Panc1 (cell line): ENCODE results near the gene IQCF6. TPM values are rescaled to one million over a fixed set of nuclear protein-coding genes. Genes with fewer than 3 reads are reported as not detected.

Experiments used
- ATAC-seq: fragments of 200-7000 bp; cut with Tn5 transposase; 2 replicates; pipeline ENCODE4 v1.9.1; 2020; ENCODE audit warnings: mild to moderate bottlenecking, moderate library complexity
- BruUV-seq: library from RNA; stranded (reverse); fragments of 400-500 nt; replicated peaks from 2 replicates; lab custom pipeline; 2021; lab: Mats Ljungman, UMichigan
- CTCF ChIA-PET: fragments of 300-600 bp; sonication (Branson Sonifier 250); formaldehyde crosslinking; loops from one replicate; lab custom pipeline; 2022; ENCODE audit warnings: antibody characterized with exemption; lab: Charles Lee
- POLR2A ChIA-PET: fragments of 300-600 bp; sonication (Branson Sonifier 250); formaldehyde crosslinking; loops from one replicate; lab custom pipeline; 2022; ENCODE audit warnings: antibody characterized with exemption; lab: Charles Lee
- DNase-seq: peaks from one replicate; pipeline ENCODE4 v3.0.0-alpha.2; 2010; ENCODE audit warnings: low read depth, low spot score
- H3K27ac ChIP-seq: 2 replicates; pipeline ENCODE4 v1.5.1; 2011; ENCODE audit warnings: mild to moderate bottlenecking, low read length, inconsistent platforms
- H3K27me3 ChIP-seq: fragments of 200-500 bp; sonication (Bioruptor generic); 2 replicates; pipeline ENCODE4 v1.6.0; 2014; ENCODE audit warnings: low read length, inconsistent platforms; ENCODE audit not compliant: control insufficient read depth, insufficient read depth
- H3K36me3 ChIP-seq: fragments of 200-500 bp; sonication (Bioruptor generic); 2 replicates; pipeline ENCODE4 v1.5.1; 2014; ENCODE audit warnings: inconsistent platforms, mild to moderate bottlenecking, low read length, moderate library complexity; ENCODE audit not compliant: control insufficient read depth, insufficient read depth
- H3K4me1 ChIP-seq: 2 replicates; pipeline ENCODE4 v1.5.1; 2011; ENCODE audit warnings: inconsistent platforms, mild to moderate bottlenecking, low read length, moderate library complexity; ENCODE audit not compliant: control insufficient read depth, insufficient read depth
- H3K4me3 ChIP-seq, 2 experiments: 2 replicates each; pipeline ENCODE4 v1.5.1; 2011 to 2012; ENCODE audit warnings: low read depth in 2 of 2, low read length in 2 of 2, mild to moderate bottlenecking in 2 of 2, inconsistent platforms in 1 of 2, moderate library complexity in 1 of 2
- H3K9me3 ChIP-seq: fragments of 200-500 bp; sonication (Bioruptor generic); 2 replicates; pipeline ENCODE4 v1.5.1; 2014; ENCODE audit warnings: low read depth, mild to moderate bottlenecking, inconsistent platforms, low read length, moderate library complexity; ENCODE audit not compliant: control insufficient read depth, insufficient read depth
- POLR2AphosphoS5 ChIP-seq: IDR thresholded peaks from 2 replicates; pipeline ENCODE4 v1.6.1; 2012; ENCODE audit warnings: mild to moderate bottlenecking, low read depth, low read length, moderate library complexity
- REST ChIP-seq, 2 experiments: IDR thresholded peaks; 2 replicates each; pipeline ENCODE4 v1.6.1; 2011 to 2012; ENCODE audit warnings: low read depth in 2 of 2, control low read depth in 1 of 2, low read length in 1 of 2, mild to moderate bottlenecking in 1 of 2, moderate library complexity in 1 of 2; ENCODE audit not compliant: insufficient read depth in 1 of 2
- SIN3A ChIP-seq: IDR thresholded peaks from 2 replicates; pipeline ENCODE4 v1.6.1; 2012; ENCODE audit warnings: low read depth, mild to moderate bottlenecking, low read length, moderate library complexity, borderline replicate concordance; ENCODE audit not compliant: insufficient read depth
- TCF7L2 ChIP-seq: IDR thresholded peaks from 2 replicates; pipeline ENCODE4 v1.6.1; 2011; ENCODE audit warnings: mild to moderate bottlenecking, low read depth, low read length, inconsistent platforms
- in situ Hi-C: cut with HindIII; loops from 2 replicates; pipeline ENCODE4 v1.10.0; 2016; ENCODE audit warnings: low sequenced_read_pairs, low pct_unique_long_range_greater_than_20kb
- intact Hi-C: fragments of 100-400 bp; cut with micrococcal nuclease; formaldehyde crosslinking; loops from one replicate; pipeline ENCODE4 v1.10.0; 2022; ENCODE audit not compliant: unreplicated experiment
- total RNA-seq: library from RNA; stranded (reverse); gene quantifications from one replicate; pipeline ENCODE4 v1.2.1, GENCODE V29; 2021; ENCODE audit not compliant: unreplicated experiment
- TF ChIP-seq, protein P1 (sequence below): fragments of 450-650 bp; IDR thresholded peaks from 2 replicates; pipeline ENCODE4 v1.5.1; 2017; ENCODE audit warnings: mild to moderate bottlenecking

Gene IQCF6
- total RNA-seq, 1 experiment from 2014 or later: not detected

DNA sequence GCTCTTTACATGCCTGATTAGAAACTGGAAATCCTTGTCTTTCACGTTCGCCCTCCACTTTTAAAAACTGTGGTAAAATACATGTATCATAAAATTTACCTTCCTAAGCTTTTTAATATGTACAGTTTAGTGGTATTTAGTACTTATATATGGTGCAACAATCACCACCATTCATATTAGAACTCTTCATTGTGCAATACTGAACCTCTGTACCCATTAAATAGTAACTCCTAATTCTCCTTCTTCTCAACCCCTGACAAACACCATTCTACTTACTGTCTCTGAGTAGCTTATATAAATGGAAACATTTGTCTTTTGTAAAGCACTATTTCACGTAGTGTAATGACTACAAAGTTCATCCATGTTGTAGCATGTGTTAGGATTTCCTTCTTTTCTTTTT, 44.0 kb downstream of the IQCF6 start:
- POLR2A ChIA-PET: no interaction called here
- in situ Hi-C loops: no loop called here
- no TSS peak for BruUV-seq
- TF ChIP-seq SIN3A (no peak), REST (IDR thresholded peaks at IDR 0.05; ENCODE audit: insufficient read depth in 1 of 2, low read depth in 2 of 2, low read length in 1 of 2) (no peak), TCF7L2 (no peak), POLR2AphosphoS5 (no peak)
- TF ChIP-seq, protein P1, sequence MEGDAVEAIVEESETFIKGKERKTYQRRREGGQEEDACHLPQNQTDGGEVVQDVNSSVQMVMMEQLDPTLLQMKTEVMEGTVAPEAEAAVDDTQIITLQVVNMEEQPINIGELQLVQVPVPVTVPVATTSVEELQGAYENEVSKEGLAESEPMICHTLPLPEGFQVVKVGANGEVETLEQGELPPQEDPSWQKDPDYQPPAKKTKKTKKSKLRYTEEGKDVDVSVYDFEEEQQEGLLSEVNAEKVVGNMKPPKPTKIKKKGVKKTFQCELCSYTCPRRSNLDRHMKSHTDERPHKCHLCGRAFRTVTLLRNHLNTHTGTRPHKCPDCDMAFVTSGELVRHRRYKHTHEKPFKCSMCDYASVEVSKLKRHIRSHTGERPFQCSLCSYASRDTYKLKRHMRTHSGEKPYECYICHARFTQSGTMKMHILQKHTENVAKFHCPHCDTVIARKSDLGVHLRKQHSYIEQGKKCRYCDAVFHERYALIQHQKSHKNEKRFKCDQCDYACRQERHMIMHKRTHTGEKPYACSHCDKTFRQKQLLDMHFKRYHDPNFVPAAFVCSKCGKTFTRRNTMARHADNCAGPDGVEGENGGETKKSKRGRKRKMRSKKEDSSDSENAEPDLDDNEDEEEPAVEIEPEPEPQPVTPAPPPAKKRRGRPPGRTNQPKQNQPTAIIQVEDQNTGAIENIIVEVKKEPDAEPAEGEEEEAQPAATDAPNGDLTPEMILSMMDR: no peak
- no peaks in the 10 kb centered on the region for H3K4me1 ChIP-seq
- no peak overlapping the region for H3K27ac ChIP-seq
- peaks cover 4% of the 10 kb centered on the region; the same call in 1 of the 2 replicates for H3K27me3 ChIP-seq
- CTCF ChIA-PET: no interaction called here
- no peak for DNase-seq
- no peak overlapping the region for H3K4me3 ChIP-seq
- intact Hi-C loops: no loop called here
- H3K36me3 ChIP-seq: no peaks in the 10 kb centered on the region
- no peaks in the 10 kb centered on the region for H3K9me3 ChIP-seq
- no peak for ATAC-seq

- no peaks in the 10 kb centered on the region for H3K4me1 ChIP-seq
- no TSS peak for BruUV-seq
- no peak overlapping the region for H3K27ac ChIP-seq
- in situ Hi-C loops: no loop called here
- ChIA-PET CTCF (no interaction called here), POLR2A (no interaction called here)
- no peaks in the 10 kb centered on the region for H3K9me3 ChIP-seq
- H3K36me3 ChIP-seq: no peaks in the 10 kb centered on the region
- H3K27me3 ChIP-seq: peaks cover 4% of the 10 kb centered on the region; the same call in 1 of the 2 replicates
- no peak overlapping the region for H3K4me3 ChIP-seq
- no peak for ATAC-seq
- no peak for DNase-seq
- TF ChIP-seq REST (IDR thresholded peaks at IDR 0.05; ENCODE audit: insufficient read depth in 1 of 2, low read depth in 2 of 2, low read length in 1 of 2) (no peak), POLR2AphosphoS5 (no peak), TCF7L2 (no peak), SIN3A (no peak)
- TF ChIP-seq, protein P1: no peak
- intact Hi-C loops: no loop called here
These were observed 44.5 kb downstream of the IQCF6 start for GRCh38 chr3:51734572-51734907.
